OCI-LY3 (cell line): ENCODE results near the gene SLC38A2.

Source experiments
- EZH2phosphoT487 ChIP-seq: fragments of 200-600 bp; shearing (Covaris generic); IDR thresholded peaks from 2 replicates; pipeline ENCODE4 v1.6.1; 2018; ENCODE audit warnings: antibody characterized with exemption, mixed run types, low read depth
- TF ChIP-seq, protein P1 (sequence below): fragments of 200-600, 300-600 bp; sonication (generic); IDR thresholded peaks from 2 replicates; pipeline ENCODE4 v1.5.1; 2014; ENCODE audit warnings: antibody characterized with exemption, low read length, low read depth

DNA sequence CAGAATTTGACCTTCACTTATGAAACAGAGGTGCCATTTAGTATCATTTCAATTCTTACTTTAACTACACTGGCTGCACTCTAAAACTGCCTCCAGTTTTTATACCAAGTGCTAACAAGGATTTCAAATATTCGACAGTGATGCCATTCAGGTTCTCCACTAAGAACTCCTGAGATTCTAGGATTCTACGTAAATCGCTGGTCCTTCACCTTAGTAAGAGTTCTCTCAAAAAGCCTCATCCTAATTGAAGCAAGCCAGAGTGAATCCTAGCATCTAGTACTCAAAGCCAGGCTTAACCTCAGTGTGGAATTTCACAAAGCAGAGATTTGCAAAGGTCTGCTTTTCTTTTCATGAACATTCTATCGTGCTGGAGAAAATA, 3.5 kb downstream of the SLC38A2 start:
- TF ChIP-seq EZH2phosphoT487, result no peak
- TF ChIP-seq, protein P1, sequence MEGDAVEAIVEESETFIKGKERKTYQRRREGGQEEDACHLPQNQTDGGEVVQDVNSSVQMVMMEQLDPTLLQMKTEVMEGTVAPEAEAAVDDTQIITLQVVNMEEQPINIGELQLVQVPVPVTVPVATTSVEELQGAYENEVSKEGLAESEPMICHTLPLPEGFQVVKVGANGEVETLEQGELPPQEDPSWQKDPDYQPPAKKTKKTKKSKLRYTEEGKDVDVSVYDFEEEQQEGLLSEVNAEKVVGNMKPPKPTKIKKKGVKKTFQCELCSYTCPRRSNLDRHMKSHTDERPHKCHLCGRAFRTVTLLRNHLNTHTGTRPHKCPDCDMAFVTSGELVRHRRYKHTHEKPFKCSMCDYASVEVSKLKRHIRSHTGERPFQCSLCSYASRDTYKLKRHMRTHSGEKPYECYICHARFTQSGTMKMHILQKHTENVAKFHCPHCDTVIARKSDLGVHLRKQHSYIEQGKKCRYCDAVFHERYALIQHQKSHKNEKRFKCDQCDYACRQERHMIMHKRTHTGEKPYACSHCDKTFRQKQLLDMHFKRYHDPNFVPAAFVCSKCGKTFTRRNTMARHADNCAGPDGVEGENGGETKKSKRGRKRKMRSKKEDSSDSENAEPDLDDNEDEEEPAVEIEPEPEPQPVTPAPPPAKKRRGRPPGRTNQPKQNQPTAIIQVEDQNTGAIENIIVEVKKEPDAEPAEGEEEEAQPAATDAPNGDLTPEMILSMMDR, result no peak
